ENCODE measurements around the gene ADGRG6.
"Not testable (repeated sequence)": the region's sequence is repeated elsewhere in the genome, so short reads cannot be mapped to it uniquely, and the experiment has no call there.

Gene ADGRG6

GRCh38 chr6:142452993-142453392 is 151.2 kb downstream of the ADGRG6 start:
- DNase-seq, result no peak

GRCh38 chr6:142454196-142454595 is 152.4 kb downstream of the ADGRG6 start:
- not testable (repeated sequence) for DNase-seq

DNA sequence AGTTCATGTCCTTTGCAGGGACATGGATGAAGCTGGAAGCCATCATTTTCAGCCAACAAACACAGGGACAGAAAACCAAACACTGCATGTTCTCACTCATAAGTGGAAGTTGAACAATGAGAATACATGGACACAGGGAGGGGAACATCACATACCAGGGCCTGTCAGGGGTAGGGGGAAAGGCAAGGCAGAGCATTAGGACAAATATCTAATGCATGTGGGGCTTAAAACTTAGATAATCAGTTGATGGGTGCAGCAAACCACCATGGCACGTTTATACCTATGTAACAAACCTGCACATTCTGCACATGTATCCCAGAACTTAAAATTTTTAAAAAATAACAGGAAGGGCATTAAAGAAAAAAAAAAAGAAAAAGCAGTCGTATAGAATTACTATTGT is 153.0 kb downstream of the ADGRG6 start:
- DNase-seq, result not testable (repeated sequence)

DNA sequence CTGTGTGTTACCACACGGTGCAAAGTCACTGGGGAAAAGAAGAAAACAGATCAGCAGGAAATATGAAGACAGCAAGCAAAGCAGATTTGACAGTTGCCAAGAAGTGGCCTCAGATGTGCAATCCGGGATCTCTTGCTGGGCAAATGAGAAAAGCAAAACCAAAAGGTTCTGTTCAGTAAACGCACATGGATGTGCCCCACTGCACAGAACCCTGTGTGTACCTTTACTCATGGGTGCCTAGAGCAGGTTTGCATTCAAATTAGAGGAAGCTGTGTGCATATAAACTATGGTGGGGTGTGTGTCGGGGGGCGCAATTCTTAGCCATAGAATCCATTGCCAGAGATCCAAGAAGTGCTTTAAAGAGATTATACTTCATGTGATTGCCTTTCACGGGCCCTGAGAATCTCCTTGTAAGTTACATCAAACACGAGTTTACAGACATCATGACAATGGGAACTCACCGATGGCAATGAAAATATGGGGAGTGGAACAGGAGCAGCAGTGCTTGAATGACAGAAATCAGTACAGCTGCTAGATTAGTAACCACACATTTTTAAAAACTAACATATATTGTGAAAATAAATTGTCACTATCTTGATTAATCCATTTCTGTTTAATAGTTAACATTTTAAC is 154.3 kb downstream of the ADGRG6 start:
- no peak for DNase-seq

DNA sequence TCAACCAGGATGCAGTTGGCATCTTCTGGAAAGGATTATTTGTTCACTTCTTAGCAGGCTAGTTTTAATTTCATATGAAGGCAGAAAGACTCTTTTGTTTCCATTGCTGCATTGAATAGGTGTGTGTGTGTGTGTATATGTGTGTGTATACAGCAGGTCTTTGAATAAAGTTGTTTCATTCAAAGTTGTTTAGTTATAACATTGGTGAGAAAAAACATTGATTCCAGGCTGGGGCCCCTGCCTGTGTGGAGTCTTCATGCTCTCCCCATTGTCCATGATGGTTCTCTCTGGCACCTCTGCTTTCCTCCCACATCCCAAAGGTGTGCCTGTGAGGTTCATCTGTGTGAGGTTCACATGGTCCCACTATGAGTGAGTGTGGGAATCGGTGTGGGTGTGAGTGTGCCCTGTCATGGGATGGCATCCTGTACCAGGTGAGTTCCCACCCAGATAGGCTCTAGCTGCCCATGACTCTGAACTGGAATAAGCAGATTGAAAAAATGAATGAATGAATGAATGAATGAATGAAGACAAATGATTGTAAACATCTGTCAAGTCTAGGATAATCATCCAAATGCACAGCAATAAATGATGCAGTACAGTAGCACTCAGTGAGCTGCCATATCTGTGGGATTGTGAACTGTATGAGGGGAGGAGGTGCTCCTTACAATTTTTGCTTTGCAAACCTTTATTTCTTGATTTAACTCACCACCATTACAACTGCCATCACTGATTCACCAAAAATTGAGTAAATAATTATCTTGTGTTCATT is 156.0 kb downstream of the ADGRG6 start:
- DNase-seq, result no peak

- DNase-seq, result peak; percentile 51
Measured at GRCh38 chr6:142458836-142459235, 157.0 kb downstream of the ADGRG6 start.

DNA sequence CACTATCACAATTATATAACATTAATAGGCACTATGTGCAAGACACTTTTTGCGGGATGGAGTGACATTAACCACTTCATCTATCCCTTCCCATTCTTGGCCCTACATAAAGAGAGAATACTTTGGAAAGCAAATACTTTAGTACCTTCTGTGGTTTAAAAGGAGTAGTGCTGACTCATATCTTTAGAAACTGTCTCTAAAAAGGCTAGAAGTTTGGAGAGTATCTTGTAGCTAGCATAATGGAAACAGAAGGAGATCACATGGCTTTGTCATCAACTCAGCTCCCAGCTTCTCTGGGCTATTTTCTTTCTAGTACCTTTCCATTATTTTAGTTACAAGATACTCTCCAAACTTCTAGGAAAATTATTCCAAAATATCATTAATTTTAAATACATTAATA is 157.5 kb downstream of the ADGRG6 start:
- DNase-seq, result no peak

- DNase-seq, result no peak
Measured at GRCh38 chr6:142462260-142462659, 160.5 kb downstream of the ADGRG6 start.

DNA sequence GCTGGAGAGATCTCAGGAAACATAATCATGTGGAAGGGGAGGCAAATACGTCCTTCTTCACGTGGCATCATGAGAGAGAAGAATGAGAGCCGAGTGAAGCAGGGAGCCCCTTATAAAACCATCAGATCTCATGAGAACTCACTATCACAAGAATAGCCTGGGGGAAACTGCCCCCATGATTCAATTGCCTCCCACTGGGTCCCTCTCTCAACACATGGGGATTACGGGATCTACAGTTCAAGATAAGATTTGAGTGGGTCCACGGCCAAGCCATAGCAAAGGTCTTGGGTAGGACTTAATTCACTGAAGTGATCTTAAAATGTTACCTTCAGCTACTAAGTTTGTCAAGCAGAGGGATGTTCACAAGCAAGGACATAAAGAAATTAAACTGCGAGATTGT is 162.2 kb downstream of the ADGRG6 start:
- DNase-seq, result no peak

DNA sequence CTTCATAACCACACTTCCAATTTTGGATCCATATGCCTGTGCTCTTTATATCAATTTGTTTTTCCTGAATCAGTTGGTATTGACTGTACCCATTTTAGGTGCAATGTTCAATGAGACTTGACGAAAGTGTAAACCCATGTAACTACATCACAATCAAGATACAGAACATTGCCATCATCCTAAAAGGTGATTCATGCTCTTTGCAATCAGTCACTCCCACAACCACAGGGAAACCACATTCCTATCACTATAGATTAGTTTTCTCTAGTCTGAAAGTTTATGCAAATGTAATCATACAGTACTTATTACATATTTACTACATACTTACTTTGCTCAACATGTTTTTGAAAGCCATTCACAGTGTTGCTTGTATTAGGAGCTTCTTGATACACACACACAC is 167.4 kb downstream of the ADGRG6 start:
- DNase-seq, result no peak

DNA sequence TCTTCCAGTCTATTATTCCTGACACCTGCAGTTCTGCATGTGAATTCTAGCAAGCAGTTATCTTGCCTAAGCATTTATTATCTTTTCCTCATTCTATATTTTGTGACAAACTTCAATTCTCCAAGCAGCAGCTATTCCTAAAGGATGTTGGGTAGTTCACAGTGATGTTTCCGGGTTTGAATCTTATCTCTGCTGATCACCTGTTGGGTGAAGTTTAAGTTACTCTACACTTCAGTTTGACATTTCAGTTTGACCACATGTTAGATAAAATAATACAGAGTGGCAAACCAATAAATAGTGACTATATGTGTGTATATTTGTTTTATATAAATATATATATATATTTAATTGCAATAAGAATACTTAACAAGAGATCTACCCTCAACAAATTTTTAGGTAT is 168.6 kb downstream of the ADGRG6 start:
- no peak for DNase-seq

DNA sequence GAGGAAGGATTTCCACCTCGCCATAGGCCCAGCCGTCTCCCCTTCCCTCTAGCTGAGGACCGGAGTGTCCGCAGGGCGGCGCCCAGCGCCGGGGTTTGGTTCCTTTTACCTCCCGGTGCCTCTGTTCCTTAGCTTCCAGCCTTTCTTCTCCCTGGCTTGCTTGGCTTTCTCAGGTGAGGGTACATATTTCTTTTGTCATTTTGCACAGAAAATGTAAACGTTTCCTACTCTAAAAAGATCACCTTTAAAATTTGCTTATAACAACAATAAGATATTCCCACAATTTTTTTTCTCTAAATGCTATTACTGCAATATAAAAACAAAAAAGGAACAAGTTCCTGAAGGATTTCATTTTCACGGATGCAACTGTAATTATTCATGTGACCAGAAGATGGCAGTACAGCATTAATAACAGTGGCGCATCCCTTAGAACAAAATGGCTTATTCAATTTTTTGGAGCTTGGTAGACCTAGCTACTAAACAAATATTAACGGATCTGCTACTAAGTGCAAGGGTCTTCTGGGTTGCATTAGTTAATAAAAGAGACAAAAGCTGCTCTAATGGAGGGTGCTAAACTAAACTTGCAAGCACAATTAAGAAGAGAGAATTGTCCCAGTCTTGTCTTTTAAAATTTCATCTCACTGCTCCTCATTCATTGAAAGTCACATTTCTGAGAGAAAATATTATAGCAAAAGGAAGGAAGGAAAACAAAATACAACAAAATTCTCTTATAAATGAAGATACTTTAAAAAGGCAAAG is 172.9 kb downstream of the ADGRG6 start:
- peak; percentile 32 for DNase-seq

- DNase-seq, result peak; percentile 26
Measured at GRCh38 chr6:142476452-142476851, 174.6 kb downstream of the ADGRG6 start.

DNA sequence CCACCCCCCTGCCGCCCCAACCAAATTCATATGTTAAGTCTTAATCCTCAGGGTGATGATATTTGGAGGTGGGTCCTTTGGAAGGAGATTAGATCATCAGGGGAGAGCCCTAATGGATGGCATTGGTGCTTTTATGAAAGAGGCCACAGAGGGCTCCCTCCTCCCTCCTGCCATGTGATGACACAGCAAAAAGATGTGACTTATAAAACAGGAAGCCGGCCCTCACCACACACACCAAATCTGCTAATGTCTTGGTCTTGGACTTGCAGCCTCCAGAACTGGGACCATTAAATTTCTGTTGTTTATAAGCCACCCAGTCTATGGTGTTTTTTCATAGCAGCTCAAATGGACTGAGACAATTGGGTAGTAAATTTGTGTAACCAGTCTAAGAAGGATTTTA is 176.3 kb downstream of the ADGRG6 start:
- no peak for DNase-seq

- no peak for DNase-seq
Measured at GRCh38 chr6:142481466-142481865, 179.7 kb downstream of the ADGRG6 start.

DNA sequence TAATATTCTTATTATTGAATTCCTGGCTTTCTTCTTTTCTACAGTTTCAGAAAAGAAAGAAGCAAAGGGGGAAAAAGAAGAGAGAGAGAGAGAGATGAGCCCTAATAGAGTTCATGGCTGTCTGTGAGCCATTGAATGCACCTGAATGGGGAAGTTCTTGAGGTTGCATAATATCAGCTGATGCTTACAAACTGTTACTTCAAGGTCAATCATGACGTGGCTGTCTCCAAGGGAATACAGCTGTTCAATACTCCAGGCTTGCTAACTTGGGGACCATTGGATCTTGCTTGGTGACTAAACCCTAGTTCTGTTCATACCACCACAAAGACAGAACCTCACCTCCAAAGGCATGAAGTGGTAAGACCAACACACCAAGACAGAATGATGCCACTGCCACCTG is 180.4 kb downstream of the ADGRG6 start:
- no peak for DNase-seq

DNA sequence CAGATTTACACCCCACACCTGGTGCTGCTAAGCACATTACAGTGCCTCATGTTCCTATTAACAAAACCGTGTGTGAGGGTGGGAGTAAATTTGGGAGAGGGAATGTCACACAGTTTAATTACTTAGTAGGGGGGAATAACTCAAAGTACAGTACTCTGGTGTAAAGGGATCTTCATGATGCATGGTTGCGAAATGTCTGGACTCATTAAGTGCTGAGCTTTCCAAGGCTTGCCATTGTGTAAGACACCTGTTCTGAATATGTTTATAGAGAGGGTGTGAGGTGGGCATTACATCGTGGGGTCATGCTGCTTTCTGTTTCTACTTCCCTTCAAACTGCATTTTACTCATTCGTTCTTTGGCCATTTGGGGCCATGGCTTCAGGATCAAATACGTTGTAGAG is 181.2 kb downstream of the ADGRG6 start:
- no peak for DNase-seq

DNA sequence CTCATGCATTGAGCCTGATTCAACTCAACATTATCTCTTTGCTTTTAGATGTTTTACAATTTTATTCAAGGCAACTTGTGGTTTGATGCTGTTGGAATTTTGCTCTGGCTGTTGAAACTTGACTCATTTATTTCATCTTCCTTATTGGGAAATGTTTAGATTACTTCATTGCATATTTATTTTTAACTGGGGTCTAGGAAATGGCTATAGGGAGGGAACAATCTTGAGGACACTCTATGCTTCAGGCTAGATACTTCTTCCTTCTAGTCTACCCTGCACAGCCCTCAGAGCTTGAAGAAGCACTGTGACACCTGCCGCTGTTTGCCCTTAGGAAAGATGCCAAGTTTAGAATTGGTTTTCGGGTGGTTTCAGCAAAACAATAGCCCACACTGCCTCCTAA is 183.4 kb downstream of the ADGRG6 start:
- DNase-seq, result no peak

GRCh38 chr6:142489722-142490610 is 188.2 kb downstream of the ADGRG6 start:
- no peak for DNase-seq
